Esophagus (tissue), 2 donors: ENCODE data around the gene FLNB. TPM values are rescaled to one million over a fixed set of nuclear protein-coding genes. Genes with fewer than 3 reads are reported as not detected.
A peak's percentile ranks its signal among the peaks of the same experiment; 100 is the strongest.

Experiments
- H3K27ac ChIP-seq, 2 donors: one replicate each; pipeline ENCODE4 v1.5.1; 2013; ENCODE audit warnings: low read depth in 2 of 2, mild to moderate bottlenecking in 2 of 2, inconsistent platforms in 1 of 2, low read length in 1 of 2, moderate library complexity in 1 of 2
- H3K27me3 ChIP-seq, 2 donors: one replicate each; pipeline ENCODE4 v1.6.1; 2013; ENCODE audit warnings: low read length in 2 of 2, control low read depth in 1 of 2, mild to moderate bottlenecking in 1 of 2; ENCODE audit not compliant: insufficient read depth in 2 of 2, control insufficient read depth in 1 of 2
- H3K36me3 ChIP-seq, 2 donors: one replicate each; pipeline ENCODE4 v1.6.1; 2013; ENCODE audit warnings: low read length in 1 of 2; ENCODE audit not compliant: control insufficient read depth in 2 of 2, insufficient read depth in 2 of 2
- H3K4me1 ChIP-seq, 2 donors: one replicate each; pipeline ENCODE4 v1.6.1; 2013; ENCODE audit warnings: low read length in 1 of 2; ENCODE audit not compliant: control insufficient read depth in 2 of 2, insufficient read depth in 2 of 2
- H3K4me3 ChIP-seq, 2 donors: one replicate each; pipeline ENCODE4 v1.5.1; 2013; ENCODE audit warnings: low read length in 2 of 2, mild to moderate bottlenecking in 2 of 2, low read depth in 1 of 2, moderate library complexity in 1 of 2
- H3K9me3 ChIP-seq, 2 donors: one replicate each; pipeline ENCODE4 v1.6.1; 2013; ENCODE audit warnings: mild to moderate bottlenecking in 2 of 2, low read depth in 1 of 2, low read length in 1 of 2, moderate library complexity in 1 of 2; ENCODE audit not compliant: control insufficient read depth in 2 of 2, insufficient read depth in 1 of 2
- WGBS, 2 donors: extraction: QIAGEN DNeasy Blood & Tissue Kit; methylation state at CpG; one replicate each; pipeline ENCODE4 v1.1.7; 2013; 5-methylcytosine and 5-hydroxymethylcytosine counted together
- polyA plus RNA-seq, 2 donors: library from polyadenylated mRNA; stranded (reverse); fragments of 200-250 nt; gene quantifications; one replicate each; pipeline ENCODE4 v1.2.3, GENCODE V29; 2013
- donor health status: healthy with polysubstance abuse.
- donor health status: Bipolar disorder and iron deficiency.

The FLNB gene
- polyA plus RNA-seq, 2 donors = 50.8 to 52.5 TPM

GRCh38 chr3:58095603-58096138, 87.4 kb downstream of the FLNB start:
- H3K27ac ChIP-seq = no peak overlapping the region
- peaks cover 8 to 19% of the 10 kb centered on the region in 2 donors for H3K36me3 ChIP-seq
- H3K27me3 ChIP-seq = no peaks in the 10 kb centered on the region
- no peaks in the 10 kb centered on the region for H3K9me3 ChIP-seq
- no peak overlapping the region for H3K4me3 ChIP-seq
- WGBS, 2 donors = 77 to 82% methylated on average over 6 of the region's 6 CpGs
- H3K4me1 ChIP-seq = no peaks in the 10 kb centered on the region

DNA sequence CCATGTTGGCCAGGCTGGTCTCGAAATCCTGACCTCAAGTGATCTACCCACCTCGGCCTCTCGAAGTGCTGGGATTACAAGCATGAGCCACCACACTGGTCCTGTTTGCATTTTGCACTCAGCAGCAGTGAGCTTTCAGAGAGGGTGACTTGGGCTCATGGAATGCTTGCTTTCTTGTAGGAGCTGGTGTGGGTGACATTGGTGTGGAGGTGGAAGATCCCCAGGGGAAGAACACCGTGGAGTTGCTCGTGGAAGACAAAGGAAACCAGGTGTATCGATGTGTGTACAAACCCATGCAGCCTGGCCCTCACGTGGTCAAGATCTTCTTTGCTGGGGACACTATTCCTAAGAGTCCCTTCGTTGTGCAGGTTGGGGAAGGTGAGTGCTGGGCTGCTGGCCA, 90.3 kb downstream of the FLNB start:
- Histone ChIP-seq H3K9me3 (no peaks in the 10 kb centered on the region), H3K4me1 (peaks cover 0 to 2% of the 10 kb centered on the region in 2 donors), H3K4me3 (no peak overlapping the region), H3K27me3 (no peaks in the 10 kb centered on the region), H3K27ac (no peak overlapping the region), H3K36me3 (peaks cover 14 to 19% of the 10 kb centered on the region in 2 donors)
- WGBS, 2 donors = 91 to 94% methylated on average over 8 of the region's 8 CpGs

GRCh38 chr3:58099865-58100264, 91.6 kb downstream of the FLNB start:
- H3K4me1 ChIP-seq = peaks cover 0 to 14% of the 10 kb centered on the region in 2 donors
- no peaks in the 10 kb centered on the region for H3K9me3 ChIP-seq
- H3K27me3 ChIP-seq = no peaks in the 10 kb centered on the region
- no peak overlapping the region for H3K4me3 ChIP-seq
- H3K36me3 ChIP-seq = peaks cover 10 to 19% of the 10 kb centered on the region in 2 donors
- WGBS, 2 donors = 64 to 70% methylated on average over 2 of the region's 2 CpGs
- H3K27ac ChIP-seq = no peak overlapping the region

DNA sequence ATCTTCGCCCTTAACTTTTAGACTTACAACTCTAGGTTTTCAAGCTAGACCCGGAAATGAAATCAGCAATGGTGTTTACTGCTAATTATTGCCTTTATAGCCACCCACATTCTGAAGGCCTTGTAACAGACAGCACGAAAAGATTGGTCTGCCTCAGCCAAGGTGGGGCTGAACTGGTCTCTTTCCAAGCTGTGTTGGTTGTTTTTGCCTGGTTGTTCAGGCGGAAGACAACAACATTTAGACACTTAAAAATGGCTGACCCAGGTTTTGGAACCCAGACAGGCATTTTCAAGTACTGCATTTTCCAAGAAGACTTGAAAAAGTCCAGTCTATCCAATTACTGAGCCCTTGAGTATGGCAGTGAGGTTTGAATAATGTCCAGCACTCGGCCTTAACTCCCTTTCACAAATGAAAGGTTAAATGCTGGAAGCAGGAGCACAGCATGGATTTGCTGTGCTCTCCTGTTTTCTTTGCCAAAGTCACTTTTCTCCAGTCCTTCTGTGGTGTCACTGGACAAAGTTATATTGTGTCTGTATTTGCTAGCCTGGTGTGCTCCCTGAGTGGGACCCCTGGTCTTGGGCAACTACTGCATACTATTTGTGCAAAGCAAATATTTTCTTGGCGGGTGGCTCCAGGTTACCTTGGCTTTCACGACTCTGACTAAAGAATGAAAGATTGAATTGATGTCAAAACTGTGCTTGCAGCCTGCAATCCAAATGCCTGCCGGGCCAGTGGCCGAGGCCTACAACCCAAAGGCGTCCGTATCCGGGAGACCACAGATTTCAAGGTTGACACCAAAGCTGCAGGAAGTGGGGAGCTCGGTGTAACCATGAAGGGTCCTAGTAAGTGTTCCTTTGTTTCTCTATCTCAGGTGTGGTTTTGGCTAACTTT, 93.5 kb downstream of the FLNB start:
- Histone ChIP-seq H3K27ac (peak overlapping the region; percentile 81 to 83), H3K4me3 (no peak overlapping the region), H3K27me3 (no peaks in the 10 kb centered on the region), H3K4me1 (peaks cover 0 to 17% of the 10 kb centered on the region in 2 donors), H3K9me3 (no peaks in the 10 kb centered on the region), H3K36me3 (peaks cover 6 to 20% of the 10 kb centered on the region in 2 donors)
- 61 to 65% methylated on average over 13 of the region's 13 CpGs for WGBS, 2 donors

DNA sequence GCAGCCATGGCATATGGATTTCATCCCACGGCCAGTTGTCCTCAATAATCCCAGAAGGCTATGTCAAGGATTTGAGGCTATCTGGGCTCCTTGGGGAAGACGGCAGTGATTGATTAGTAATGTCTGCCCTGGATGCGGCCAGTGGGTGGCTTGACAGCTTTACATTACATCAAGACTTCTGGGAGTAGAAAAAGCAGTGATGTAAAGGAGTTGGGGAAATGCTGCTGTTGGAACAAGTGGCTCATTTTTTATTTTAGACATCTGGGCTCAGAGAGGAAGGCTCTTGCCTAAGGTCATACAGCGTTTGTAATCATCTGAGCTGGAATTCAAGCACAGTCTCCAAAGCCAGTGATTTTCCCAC, 94.1 kb downstream of the FLNB start:
- H3K27ac ChIP-seq = peak overlapping the region; percentile 81 to 83
- H3K4me1 ChIP-seq = peaks cover 0 to 17% of the 10 kb centered on the region in 2 donors
- H3K36me3 ChIP-seq = peaks cover 6 to 21% of the 10 kb centered on the region in 2 donors
- no peaks in the 10 kb centered on the region for H3K9me3 ChIP-seq
- WGBS, 2 donors = 55 to 62% methylated on average over 4 of the region's 4 CpGs
- H3K4me3 ChIP-seq = no peak overlapping the region
- H3K27me3 ChIP-seq = no peaks in the 10 kb centered on the region

DNA sequence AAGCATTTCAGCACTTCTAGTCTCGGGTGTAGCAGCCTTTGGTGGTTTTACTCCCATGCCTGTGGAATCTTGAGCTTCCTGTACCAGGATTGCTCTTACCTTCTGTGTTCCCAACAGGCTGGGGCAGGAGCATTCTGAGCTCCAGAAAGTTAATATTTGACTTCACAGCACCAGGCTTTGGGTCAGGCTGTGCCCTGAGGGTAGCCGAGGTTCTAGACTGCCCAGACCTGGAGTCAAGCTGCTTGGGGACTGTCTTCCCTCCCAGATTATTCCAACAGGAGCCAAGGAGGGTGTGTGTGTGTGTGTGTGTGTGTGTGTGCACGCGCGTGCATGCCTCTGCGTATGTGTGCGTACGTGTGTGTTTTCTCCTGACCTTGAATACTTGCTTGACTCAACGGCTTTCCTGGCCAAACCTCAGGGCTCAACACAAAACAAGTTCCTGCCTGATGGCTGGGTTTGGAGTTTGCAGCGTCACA, 94.8 kb downstream of the FLNB start:
- H3K36me3 ChIP-seq = peaks cover 6 to 22% of the 10 kb centered on the region in 2 donors
- no peaks in the 10 kb centered on the region for H3K27me3 ChIP-seq
- no peak overlapping the region for H3K4me3 ChIP-seq
- H3K9me3 ChIP-seq = no peaks in the 10 kb centered on the region
- WGBS, 2 donors = 46 to 48% methylated on average over 10 of the region's 10 CpGs
- H3K4me1 ChIP-seq = peaks cover 0 to 17% of the 10 kb centered on the region in 2 donors
- peak overlapping the region; percentile 82 to 83 for H3K27ac ChIP-seq

- peak overlapping the region; percentile 82 to 83 for H3K27ac ChIP-seq
- peaks cover 0 to 20% of the 10 kb centered on the region in 2 donors for H3K4me1 ChIP-seq
- WGBS, 2 donors = 42 to 43% methylated on average over 8 of the region's 8 CpGs
- no peak overlapping the region for H3K4me3 ChIP-seq
- no peaks in the 10 kb centered on the region for H3K9me3 ChIP-seq
- no peaks in the 10 kb centered on the region for H3K27me3 ChIP-seq
- peaks cover 6 to 22% of the 10 kb centered on the region in 2 donors for H3K36me3 ChIP-seq
These were observed 95.9 kb downstream of the FLNB start for GRCh38 chr3:58104151-58104550.

GRCh38 chr3:58104712-58105111, 96.5 kb downstream of the FLNB start:
- Histone ChIP-seq H3K36me3 (peaks cover 6 to 19% of the 10 kb centered on the region in 2 donors), H3K27me3 (no peaks in the 10 kb centered on the region), H3K4me3 (no peak overlapping the region), H3K4me1 (peaks cover 0 to 21% of the 10 kb centered on the region in 2 donors), H3K9me3 (no peaks in the 10 kb centered on the region), H3K27ac (peak overlapping the region; percentile 27 to 83)
- 83 to 84% methylated on average over 2 of the region's 2 CpGs for WGBS, 2 donors

DNA sequence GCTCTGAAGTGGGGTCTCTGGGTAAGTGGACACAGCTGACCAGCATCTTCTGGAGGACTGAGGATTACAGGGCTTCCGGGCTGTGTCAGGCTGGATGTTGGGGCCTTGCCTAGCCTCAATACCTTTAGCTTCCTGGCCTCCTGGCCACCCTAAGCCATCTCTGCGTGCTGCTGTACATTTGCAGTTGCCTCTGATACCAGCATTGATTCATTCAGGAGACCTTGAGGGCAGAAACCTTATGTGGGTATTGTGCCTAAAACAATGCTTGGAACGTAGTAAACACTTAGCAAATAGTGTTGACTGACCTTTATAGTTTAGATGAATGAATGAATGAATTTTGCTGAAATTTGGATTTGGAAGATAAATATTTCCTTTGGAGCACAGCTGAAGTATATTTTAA, 97.0 kb downstream of the FLNB start:
- Histone ChIP-seq H3K27me3 (no peaks in the 10 kb centered on the region), H3K4me3 (no peak overlapping the region), H3K9me3 (no peaks in the 10 kb centered on the region), H3K36me3 (peaks cover 6 to 22% of the 10 kb centered on the region in 2 donors), H3K4me1 (peaks cover 0 to 21% of the 10 kb centered on the region in 2 donors), H3K27ac (peak overlapping the region in 1 of 2 donors; percentile 50)
- 82 to 84% methylated on average over 3 of the region's 3 CpGs for WGBS, 2 donors
